Measurements from ENCODE around the gene E2F8.

The E2F8 gene

GRCh38 chr11:19218216-19218615 is 22.5 kb downstream of the E2F8 start:
- no peak for DNase-seq

GRCh38 chr11:19216709-19217374 is 23.9 kb downstream of the E2F8 start:
- no peak for DNase-seq

- DNase-seq: no peak
Measured at GRCh38 chr11:19216021-19216420, 24.7 kb downstream of the E2F8 start.

- DNase-seq: no peak
Measured at GRCh38 chr11:19209617-19210370, 31.0 kb downstream of the E2F8 start.

GRCh38 chr11:19208959-19209546 is 31.7 kb downstream of the E2F8 start:
- no peak for DNase-seq

- DNase-seq: no peak
Measured at GRCh38 chr11:19208181-19208580, 32.6 kb downstream of the E2F8 start.

GRCh38 chr11:19204836-19205235 is 35.9 kb downstream of the E2F8 start:
- no peak for DNase-seq

GRCh38 chr11:19201737-19202605 is 38.8 kb downstream of the E2F8 start, which contains the start of gene CSRP3:
CSRP3 (minus strand) TSS chr11:19201983; CDS start chr11:19192448, 9,535 bp downstream.
- no peak for DNase-seq

- peak; percentile 74 for DNase-seq
Measured at GRCh38 chr11:19200410-19201201, 40.1 kb downstream of the E2F8 start.

GRCh38 chr11:19199771-19200170 is 41.0 kb downstream of the E2F8 start:
- DNase-seq: no peak

GRCh38 chr11:19199048-19199447 is 41.7 kb downstream of the E2F8 start:
- no peak for DNase-seq

GRCh38 chr11:19196432-19196831 is 44.3 kb downstream of the E2F8 start:
- DNase-seq: no peak

- no peak for DNase-seq
Measured at GRCh38 chr11:19194620-19195308, 46.0 kb downstream of the E2F8 start.

- no peak for DNase-seq
Measured at GRCh38 chr11:19193916-19194315, 46.8 kb downstream of the E2F8 start.

- DNase-seq: peak; percentile 6
Measured at GRCh38 chr11:19191530-19192169, 49.1 kb downstream of the E2F8 start.

- no peak for DNase-seq
Measured at GRCh38 chr11:19187833-19188258, 52.9 kb downstream of the E2F8 start.

- no peak for DNase-seq
Measured at GRCh38 chr11:19187114-19187832, 53.5 kb downstream of the E2F8 start.

- no peak for DNase-seq
Measured at GRCh38 chr11:19185516-19186052, 55.2 kb downstream of the E2F8 start.

- DNase-seq: no peak
Measured at GRCh38 chr11:19185036-19185435, 55.7 kb downstream of the E2F8 start.

GRCh38 chr11:19183646-19184045 is 57.1 kb downstream of the E2F8 start:
- no peak for DNase-seq
